NOMO-1 treated with DMSO at 0.1 percent for 48 hours (cell line): ENCODE measurements around the gene COL18A1.
"Not testable (repeated sequence)": the region's sequence is repeated elsewhere in the genome, so short reads cannot be mapped to it uniquely, and the experiment has no call there.

Experiments used
- DNase-seq: peaks from one replicate; lab custom pipeline; 2025; ENCODE audit not compliant: unreplicated experiment; lab: John Stamatoyannopoulos, UW

The COL18A1 gene

GRCh38 chr21:45554477-45555175, 149.7 kb downstream of the COL18A1 start:
- DNase-seq = peak; percentile 69

GRCh38 chr21:45555251-45555556, 150.2 kb downstream of the COL18A1 start:
- DNase-seq = no peak

- peak; percentile 64 for DNase-seq
Observed at GRCh38 chr21:45555557-45556301, 150.8 kb downstream of the COL18A1 start.

- no peak for DNase-seq
Observed at GRCh38 chr21:45556302-45556644, 151.3 kb downstream of the COL18A1 start.

- DNase-seq = no peak
Observed at GRCh38 chr21:45556645-45557615, 152.0 kb downstream of the COL18A1 start.

GRCh38 chr21:45557616-45558043, 152.7 kb downstream of the COL18A1 start:
- no peak for DNase-seq

- DNase-seq = no peak
Observed at GRCh38 chr21:45558044-45558721, 153.2 kb downstream of the COL18A1 start.

GRCh38 chr21:45559216-45560105, 154.5 kb downstream of the COL18A1 start:
- no peak for DNase-seq

GRCh38 chr21:45560106-45561021, 155.4 kb downstream of the COL18A1 start:
- no peak for DNase-seq

- not testable (repeated sequence) for DNase-seq
Observed at GRCh38 chr21:45561241-45561640, 156.3 kb downstream of the COL18A1 start.

- DNase-seq = no peak
Observed at GRCh38 chr21:45562402-45562801, 157.4 kb downstream of the COL18A1 start.

- no peak for DNase-seq
Observed at GRCh38 chr21:45562965-45563364, 158.0 kb downstream of the COL18A1 start.
